GM12874 (cell line): Measurements from ENCODE around the gene DOCK2.

Experiments used
- CTCF ChIP-seq: IDR thresholded peaks from 2 replicates; pipeline ENCODE4 v1.5.1; 2011; ENCODE audit warnings: low read depth, mild to moderate bottlenecking, control low read depth, low read length, moderate library complexity; ENCODE audit not compliant: insufficient read depth

DOCK2 gene

GRCh38 chr5:169711551-169712225 lies 74.6 kb downstream of the DOCK2 start:
- TF ChIP-seq CTCF: no peak

- no peak for TF ChIP-seq CTCF
Observed at GRCh38 chr5:169712428-169712827, 75.4 kb downstream of the DOCK2 start.

GRCh38 chr5:169716287-169716686 lies 79.2 kb downstream of the DOCK2 start:
- no peak for TF ChIP-seq CTCF

- no peak for TF ChIP-seq CTCF
Observed at GRCh38 chr5:169717288-169717687, 80.2 kb downstream of the DOCK2 start.

GRCh38 chr5:169719360-169720314 lies 82.6 kb downstream of the DOCK2 start:
- TF ChIP-seq CTCF: no peak

- no peak for TF ChIP-seq CTCF
Observed at GRCh38 chr5:169721771-169722170, 84.7 kb downstream of the DOCK2 start.

- no peak for TF ChIP-seq CTCF
Observed at GRCh38 chr5:169723103-169723831, 86.2 kb downstream of the DOCK2 start.
